GM21576 (cell line): ENCODE data around the gene RILP.
"Not testable (repeated sequence)": the region's sequence is repeated elsewhere in the genome, so short reads cannot be mapped to it uniquely, and the experiment has no call there.

Experiments
- ATAC-seq: cut with Tn5 transposase; IDR thresholded peaks from one replicate; pipeline ENCODE4 v1.9.1; 2021; ENCODE audit warnings: mild to moderate bottlenecking, moderate library complexity; ENCODE audit not compliant: unreplicated experiment

The RILP gene

GRCh38 chr17:1649844-1650501 is at the start of gene RILP:
TSS of gene RILP (minus strand) at chr17:1649866. CDS start at chr17:1649804, 62 bp downstream.
- no peak for ATAC-seq

GRCh38 chr17:1697681-1698080 is 48.0 kb upstream of the RILP start:
- ATAC-seq: no peak

- no peak for ATAC-seq
Observed at GRCh38 chr17:1695365-1695764, 45.7 kb upstream of the RILP start.

GRCh38 chr17:1693339-1693738 is 43.7 kb upstream of the RILP start:
- no peak for ATAC-seq

- ATAC-seq: no peak
Observed at GRCh38 chr17:1690544-1691221, 41.0 kb upstream of the RILP start.

- not testable (repeated sequence) for ATAC-seq
Observed at GRCh38 chr17:1688405-1688804, 38.7 kb upstream of the RILP start.

GRCh38 chr17:1686086-1686485 is 36.4 kb upstream of the RILP start:
- ATAC-seq: no peak

GRCh38 chr17:1684378-1685189 is 34.9 kb upstream of the RILP start, which contains the start of gene PRPF8:
TSS of gene PRPF8 (minus strand) at chr17:1684867. CDS start at chr17:1684571, 296 bp downstream.
- peak; percentile 99 for ATAC-seq

- ATAC-seq: no peak
Observed at GRCh38 chr17:1683459-1683858, 33.8 kb upstream of the RILP start.

GRCh38 chr17:1676401-1676800 is 26.7 kb upstream of the RILP start:
- ATAC-seq: no peak

- ATAC-seq: no peak
Observed at GRCh38 chr17:1673041-1673785, 23.5 kb upstream of the RILP start.

GRCh38 chr17:1663934-1664333 is 14.3 kb upstream of the RILP start:
- ATAC-seq: not testable (repeated sequence)

- ATAC-seq: no peak
Observed at GRCh38 chr17:1661045-1661444, 11.4 kb upstream of the RILP start.

GRCh38 chr17:1658100-1658499 is 8.4 kb upstream of the RILP start:
- ATAC-seq: no peak

- no peak for ATAC-seq
Observed at GRCh38 chr17:1653735-1654134, 4.1 kb upstream of the RILP start.

- not testable (repeated sequence) for ATAC-seq
Observed at GRCh38 chr17:1652794-1653193, 3.1 kb upstream of the RILP start.

GRCh38 chr17:1651559-1651844 is 1.8 kb upstream of the RILP start:
- ATAC-seq: no peak

- no peak for ATAC-seq
Observed at GRCh38 chr17:1650731-1651558, 1.3 kb upstream of the RILP start.

- ATAC-seq: peak; percentile 49
Observed at GRCh38 chr17:1648963-1649843, 463 bp downstream of the RILP start.
